Kidney (tissue), 14 donors: ENCODE measurements around the gene AK5. TPM values are rescaled to one million over a fixed set of nuclear protein-coding genes. Genes with fewer than 3 reads are reported as not detected.

Experiments used
- DNase-seq, 5 donors: peaks; one replicate each; pipeline ENCODE4 v3.0.0-alpha.2; 2013 to 2020
- FAIRE-seq: peaks from 2 replicates; lab custom pipeline; 2012; peaks lifted over from hg19 to GRCh38; lab: Jason Lieb, UNC
- H3K27ac ChIP-seq, 2 donors: one replicate each; pipeline ENCODE4 v1.7.0; 2013; ENCODE audit warnings: low read depth in 2 of 2, low read length in 2 of 2, inconsistent platforms in 1 of 2
- H3K27me3 ChIP-seq: one replicate; pipeline ENCODE4 v1.7.1; 2013; ENCODE audit warnings: low read length, inconsistent platforms; ENCODE audit not compliant: control insufficient read depth, insufficient read depth
- H3K36me3 ChIP-seq, 3 donors: one replicate each; pipeline versions ENCODE4 v1.7.0 to v1.7.1; 2013; ENCODE audit warnings: low read length in 3 of 3, control low read depth in 1 of 3, inconsistent platforms in 1 of 3; ENCODE audit not compliant: insufficient read depth in 3 of 3, control insufficient read depth in 2 of 3
- H3K4me1 ChIP-seq, 3 donors: one replicate each; pipeline versions ENCODE4 v1.7.0 to v1.7.1; 2013; ENCODE audit warnings: low read length in 3 of 3, inconsistent platforms in 1 of 3, low read depth in 1 of 3; ENCODE audit not compliant: control insufficient read depth in 2 of 3, insufficient read depth in 2 of 3
- H3K4me3 ChIP-seq, 3 donors: one replicate each; pipeline versions ENCODE4 v1.7.0 to v1.8.1; 2013; ENCODE audit warnings: low read length in 3 of 3, control low read depth in 1 of 3, inconsistent platforms in 1 of 3
- H3K9ac ChIP-seq, 3 donors: one replicate each; pipeline versions ENCODE4 v1.7.0 to v1.7.1; 2013; ENCODE audit warnings: low read length in 3 of 3, control low read depth in 1 of 3, inconsistent platforms in 1 of 3
- H3K9me3 ChIP-seq, 3 donors: one replicate each; pipeline versions ENCODE4 v1.7.0 to v1.7.1; 2013; ENCODE audit warnings: low read length in 3 of 3, control low read depth in 1 of 3, inconsistent platforms in 1 of 3; ENCODE audit not compliant: control insufficient read depth in 2 of 3, insufficient read depth in 1 of 3
- CTCF ChIP-seq: IDR thresholded peaks from 3 replicates; pipeline ENCODE4 v1.5.1; 2012; ENCODE audit warnings: mild to moderate bottlenecking, moderate library complexity, borderline replicate concordance; ENCODE audit not compliant: insufficient read depth; ENCODE audit errors: extremely low read depth
- intact Hi-C: fragments of 100-400 bp; cut with DNase I; formaldehyde crosslinking; loops from one replicate; pipeline ENCODE4 v1.11.1; 2022
- polyA plus RNA-seq: library from polyadenylated mRNA; stranded (reverse); fragments of 350-450 nt; fragmentation: Illumina TruSeq; extraction: RNeasy Lipid Tissue Mini Kit (QIAGEN cat#74804); gene quantifications from one replicate; pipeline ENCODE4 v1.2.3, GENCODE V29; 2014; ENCODE audit warnings: low read depth, low replicate concordance; ENCODE audit not compliant: insufficient read depth
- total RNA-seq: library from RNA; stranded (reverse); fragmentation: NEBNext Ultra II Directional; extraction: Animal tissue kit (Norgen Biotek cat#: 25700); gene quantifications from one replicate; pipeline ENCODE4 v1.2.1, GENCODE V29; 2021
- donor health status: control.
- donor health status: control.
- donor health status: control.
- donor health status: control.
- donor health status: control.
- donor health status: DM: yes; HTN: yes; CAD: no.
- donor health status: Normal renal cell carcinoma (clear cell type).

The AK5 gene
- total and polyA plus RNA-seq, 2 donors from 2014 or later, result 1.7 to 2.5 TPM

- no peak for DNase-seq
These were observed 139.8 kb downstream of the AK5 start for GRCh38 chr1:77421504-77422233.

GRCh38 chr1:77424236-77424635 is 142.4 kb downstream of the AK5 start:
- no peak overlapping the region for H3K4me3 ChIP-seq
- H3K9me3 ChIP-seq, result peaks cover 0 to 5% (median 0%) of the 10 kb centered on the region in 3 donors
- no peak overlapping the region for H3K9ac ChIP-seq
- FAIRE-seq (no peak), DNase-seq (no peak)
- H3K27me3 ChIP-seq, result no peaks in the 10 kb centered on the region
- H3K4me1 ChIP-seq, result no peaks in the 10 kb centered on the region
- no peak overlapping the region for H3K27ac ChIP-seq
- no peak for TF ChIP-seq CTCF
- H3K36me3 ChIP-seq, result no peaks in the 10 kb centered on the region
- intact Hi-C loops, result no loop called here

More at GRCh38 chr1:77421504-77422233, 139.8 kb downstream of the AK5 start:
- no peaks in the 10 kb centered on the region for H3K27me3 ChIP-seq
- no peaks in the 10 kb centered on the region for H3K36me3 ChIP-seq
- H3K9ac ChIP-seq, result no peak overlapping the region
- no peaks in the 10 kb centered on the region for H3K4me1 ChIP-seq
- FAIRE-seq, result no peak
- intact Hi-C loops, result no loop called here
- no peak overlapping the region for H3K27ac ChIP-seq
- no peak overlapping the region for H3K4me3 ChIP-seq
- TF ChIP-seq CTCF, result no peak
- no peaks in the 10 kb centered on the region for H3K9me3 ChIP-seq

DNA sequence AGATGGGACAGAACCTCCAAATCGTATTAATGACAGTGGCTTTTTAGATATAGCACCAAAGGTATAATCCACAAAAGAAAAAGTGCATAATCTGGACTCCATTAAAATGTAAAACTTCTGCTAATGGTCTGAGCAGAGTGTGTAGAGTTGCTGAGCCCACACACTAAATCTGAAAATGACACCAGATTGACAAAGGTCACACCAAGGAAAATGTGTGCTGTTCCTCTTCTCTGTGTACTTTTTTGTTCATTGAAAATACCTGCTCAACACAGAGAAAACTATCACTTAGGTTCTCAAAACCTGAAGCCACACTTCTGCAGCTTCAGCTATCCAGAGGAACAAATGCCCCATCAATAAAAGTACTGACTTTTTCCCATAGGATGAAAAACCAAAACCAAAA is 146.2 kb downstream of the AK5 start:
- Histone ChIP-seq H3K4me3 (no peak overlapping the region), H3K4me1 (no peaks in the 10 kb centered on the region), H3K9me3 (peaks cover 0 to 5% (median 0%) of the 10 kb centered on the region in 3 donors), H3K36me3 (no peaks in the 10 kb centered on the region), H3K9ac (no peak overlapping the region), H3K27ac (no peak overlapping the region), H3K27me3 (no peaks in the 10 kb centered on the region)
- DNase-seq, result no peak
- FAIRE-seq, result no peak
- intact Hi-C loops, result no loop called here
- no peak for TF ChIP-seq CTCF
